GM18861 (cell line): ENCODE measurements around the gene RPS3.

ENCODE experiments used
- ATAC-seq: cut with Tn5 transposase; IDR thresholded peaks from one replicate; pipeline ENCODE4 v1.9.1; 2021; ENCODE audit not compliant: unreplicated experiment

RPS3 gene

GRCh38 chr11:75454987-75455386, 55.7 kb downstream of the RPS3 start:
- no peak for ATAC-seq
